Kasumi-1 (cell line): ENCODE measurements around the gene NHLRC2.
"Not testable (repeated sequence)": the region's sequence is repeated elsewhere in the genome, so short reads cannot be mapped to it uniquely, and the experiment has no call there.

Experiments used
- DNase-seq, 2 experiments: peaks; one replicate each; lab custom pipeline; 2025; lab: John Stamatoyannopoulos, UW

The NHLRC2 gene

DNA sequence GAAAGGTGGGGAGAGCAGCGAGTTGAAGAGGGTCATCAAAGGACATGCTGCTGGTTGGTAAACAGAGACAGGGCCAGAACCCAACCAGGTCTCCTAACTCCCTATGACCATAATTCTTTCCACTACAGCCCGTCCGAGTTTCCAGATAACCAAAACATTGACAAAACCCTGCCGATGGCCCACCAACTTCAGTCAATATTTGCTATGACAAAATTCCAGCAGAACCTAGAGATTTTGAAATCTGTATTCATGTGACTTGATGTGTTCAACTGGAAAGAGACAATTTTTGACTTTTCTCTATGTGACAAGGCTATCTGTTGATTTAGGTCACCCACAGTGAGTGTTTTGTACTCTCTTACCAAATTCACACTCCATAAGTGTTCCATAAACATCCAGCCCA, 86.7 kb downstream of the NHLRC2 start:
- DNase-seq: no peak

DNA sequence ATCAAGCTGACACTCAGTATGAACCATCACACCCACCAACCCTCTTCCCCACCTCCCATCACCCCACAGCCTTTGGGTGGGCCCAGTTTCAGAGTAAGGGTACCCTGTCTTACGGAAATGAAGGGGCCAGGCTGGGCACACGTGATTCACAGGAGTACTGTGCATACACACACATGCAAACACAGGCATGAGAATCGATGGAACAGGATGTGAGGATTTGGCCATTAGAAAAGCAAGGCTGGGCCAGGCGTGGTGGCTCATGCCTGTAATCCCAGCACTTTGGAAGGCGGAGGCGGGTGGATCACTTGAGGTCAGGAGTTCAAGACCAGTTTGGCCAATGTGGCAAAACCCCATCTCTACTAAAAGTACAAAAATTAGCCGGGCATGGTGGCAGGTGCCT, 88.7 kb downstream of the NHLRC2 start:
- DNase-seq: not testable (repeated sequence)

DNA sequence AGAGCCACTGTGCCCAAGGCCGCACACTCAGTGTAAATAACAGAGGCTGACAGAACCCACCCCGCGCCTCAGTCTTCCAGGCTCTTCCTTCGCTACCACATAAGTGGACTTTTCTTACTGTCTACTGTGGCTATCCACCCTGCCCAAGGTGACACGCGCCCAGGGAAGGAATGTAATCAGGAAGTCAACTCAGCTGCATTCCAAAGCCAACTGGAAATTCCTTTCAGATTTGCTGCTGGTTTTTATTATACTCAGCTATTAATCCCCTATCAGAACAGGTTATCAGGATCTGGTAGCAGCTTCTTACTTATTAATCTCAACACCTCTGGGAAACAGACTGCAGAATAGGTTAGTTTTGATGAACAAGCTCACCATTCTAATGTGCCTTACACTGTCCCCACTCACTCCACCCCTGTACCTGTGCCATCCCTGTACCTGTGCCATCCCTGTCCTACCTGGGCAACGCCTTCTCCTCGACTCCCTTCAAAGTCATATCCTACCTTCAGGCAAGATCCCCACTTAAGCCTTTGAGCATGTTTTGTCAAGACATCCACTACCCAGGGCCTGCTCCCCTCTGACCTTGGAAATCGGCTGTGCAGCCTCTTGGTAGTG, 90.7 kb downstream of the NHLRC2 start:
- no peak for DNase-seq

DNA sequence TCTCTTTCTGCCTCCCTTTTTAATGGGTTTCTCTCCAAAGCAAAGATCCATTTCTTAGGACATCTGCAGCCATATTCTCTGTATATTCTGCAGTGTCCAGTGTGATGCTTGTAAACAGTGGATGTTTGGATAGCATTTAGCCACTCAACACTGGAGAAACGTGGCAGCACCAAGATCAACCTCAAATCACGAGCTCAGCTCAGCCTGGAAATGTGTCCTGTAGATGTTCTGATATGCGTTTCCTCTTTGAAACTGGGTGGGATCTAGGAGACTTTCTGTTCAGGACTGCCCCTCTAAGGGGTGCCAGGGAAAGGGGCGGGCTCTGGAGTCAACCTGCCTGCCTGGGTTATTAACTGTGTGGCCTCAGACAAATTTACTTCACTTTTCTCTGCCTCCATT, 91.2 kb downstream of the NHLRC2 start:
- DNase-seq: no peak

DNA sequence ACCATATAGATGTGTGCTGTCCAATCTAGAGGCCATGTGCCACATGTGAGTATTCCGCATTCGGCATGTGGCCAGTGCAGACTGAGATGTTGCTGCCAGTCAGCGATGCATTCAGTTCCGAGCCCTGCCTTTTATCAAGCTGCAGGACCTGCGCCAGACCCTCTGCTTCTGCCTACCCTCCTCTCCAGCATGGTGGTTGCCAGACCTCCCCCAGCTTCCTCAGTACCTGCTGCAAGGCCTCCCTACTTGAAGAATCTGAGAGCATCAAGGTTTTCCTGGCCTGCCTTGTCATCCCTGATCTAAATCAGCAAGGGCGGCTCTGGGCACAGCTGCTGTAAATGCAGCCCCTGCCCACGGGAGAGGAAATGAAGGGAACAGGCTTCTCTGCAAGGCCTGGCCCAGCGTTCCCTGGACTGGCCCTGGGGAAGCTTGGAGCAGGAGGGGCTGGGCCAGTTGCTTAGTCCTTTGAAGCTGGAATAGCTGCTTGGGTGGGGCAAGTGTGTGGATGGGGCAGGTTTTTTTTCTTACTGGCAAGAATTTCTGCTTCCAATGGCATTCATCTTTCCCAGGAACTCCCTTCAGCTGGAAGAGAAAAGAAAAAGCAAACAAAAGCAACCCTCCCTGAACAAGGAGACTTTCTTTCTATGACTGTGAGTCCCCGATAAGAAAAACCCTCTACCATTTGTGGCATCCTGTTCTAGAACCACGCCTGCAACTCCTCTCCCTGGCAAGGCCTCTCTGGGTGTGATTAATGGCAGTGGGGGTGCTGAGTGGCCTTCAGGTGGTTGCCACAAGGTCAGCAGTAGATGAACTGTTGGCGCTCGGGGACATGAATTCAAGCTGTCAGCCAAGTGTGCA, 93.0 kb downstream of the NHLRC2 start:
- no peak for DNase-seq

DNA sequence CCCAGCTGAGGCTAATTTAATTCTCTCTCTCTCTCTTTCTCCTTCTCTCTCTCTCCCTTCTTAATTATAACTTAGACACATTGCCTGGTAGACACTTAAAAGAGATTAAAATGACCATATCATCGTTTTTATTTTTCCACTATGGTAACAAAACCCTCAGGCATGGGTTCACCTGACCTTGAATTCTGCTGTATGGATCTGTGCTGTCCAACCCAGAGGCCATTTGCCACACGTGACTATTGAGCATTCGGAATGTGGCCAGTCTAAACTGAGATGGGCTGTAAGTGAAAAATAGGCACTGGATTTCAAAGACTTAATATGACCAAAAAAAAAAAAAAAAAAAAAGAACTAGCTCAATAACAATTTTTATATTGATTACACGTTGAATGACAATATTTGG, 93.6 kb downstream of the NHLRC2 start:
- no peak for DNase-seq

DNA sequence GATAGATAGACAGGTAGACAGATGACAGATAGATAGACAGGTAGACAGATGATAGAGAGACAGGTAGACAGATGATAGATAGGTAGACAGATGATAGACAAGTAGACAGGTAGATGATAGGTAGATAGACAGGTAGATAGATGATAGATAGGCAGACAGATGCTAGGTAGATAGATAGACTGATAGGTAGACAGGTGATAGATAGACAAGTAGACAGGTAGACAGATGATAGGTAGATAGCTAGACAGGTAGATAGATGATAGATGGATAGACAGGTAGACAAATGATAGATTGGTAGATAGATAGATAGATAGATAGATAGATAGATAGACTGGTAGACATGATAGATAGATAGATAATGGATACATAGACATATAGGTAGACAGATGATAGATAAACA, 95.8 kb downstream of the NHLRC2 start:
- DNase-seq: no peak

DNA sequence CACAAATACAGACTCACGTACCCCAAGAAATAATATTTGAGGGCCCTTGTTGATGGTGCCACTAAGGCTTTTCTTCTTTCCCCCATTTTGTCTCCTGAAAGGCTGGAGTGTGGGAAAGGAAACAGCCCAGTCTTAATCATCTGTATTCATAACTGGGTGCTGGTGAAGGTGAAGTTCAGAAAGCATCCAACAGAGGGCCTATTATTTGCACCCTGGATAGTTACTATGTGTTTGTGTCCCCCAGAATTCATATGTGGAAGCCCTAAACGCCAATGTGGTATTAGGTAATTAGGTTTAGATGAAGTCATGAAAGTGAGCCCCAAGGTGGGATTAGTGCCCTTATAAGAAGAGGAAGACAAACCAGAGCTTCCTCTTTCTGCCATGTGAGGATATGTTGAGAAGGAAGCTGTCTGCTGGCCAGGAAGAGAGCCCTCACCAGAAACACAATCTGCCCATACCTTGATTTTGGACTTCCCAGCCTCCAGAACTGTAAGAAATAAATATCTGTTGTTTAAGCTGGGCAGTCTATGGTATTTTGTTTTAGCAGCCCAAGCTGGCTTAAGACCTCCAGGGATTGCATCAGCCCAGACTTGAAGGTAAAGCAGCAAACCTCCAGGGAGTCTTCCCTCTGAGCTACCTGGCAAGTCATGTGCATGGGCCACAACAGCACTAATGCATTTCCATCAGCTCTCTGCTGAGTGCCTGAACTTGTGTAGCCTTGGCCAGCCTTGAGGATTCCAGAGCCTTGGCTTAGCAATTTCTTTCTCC, 99.2 kb downstream of the NHLRC2 start:
- DNase-seq: peak; percentile 54 to 63

DNA sequence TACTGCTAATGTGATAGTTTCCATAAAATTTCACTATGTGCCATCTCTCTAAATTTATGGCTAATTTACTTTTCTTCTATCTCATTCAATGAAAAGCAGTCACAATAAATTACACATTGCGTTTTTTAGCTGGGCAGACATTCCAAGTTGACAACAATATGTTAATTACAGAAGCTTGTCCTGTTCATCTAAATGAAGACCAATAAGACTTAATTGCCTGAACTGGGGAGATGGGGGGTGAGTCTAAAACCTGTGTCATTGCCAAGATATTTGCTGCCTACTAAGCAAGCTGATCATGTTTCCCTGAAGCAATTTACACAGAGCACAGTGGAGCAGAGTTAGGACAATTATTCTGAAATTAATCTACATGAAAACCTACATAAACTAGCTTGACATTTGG, 99.9 kb downstream of the NHLRC2 start:
- DNase-seq: no peak

DNA sequence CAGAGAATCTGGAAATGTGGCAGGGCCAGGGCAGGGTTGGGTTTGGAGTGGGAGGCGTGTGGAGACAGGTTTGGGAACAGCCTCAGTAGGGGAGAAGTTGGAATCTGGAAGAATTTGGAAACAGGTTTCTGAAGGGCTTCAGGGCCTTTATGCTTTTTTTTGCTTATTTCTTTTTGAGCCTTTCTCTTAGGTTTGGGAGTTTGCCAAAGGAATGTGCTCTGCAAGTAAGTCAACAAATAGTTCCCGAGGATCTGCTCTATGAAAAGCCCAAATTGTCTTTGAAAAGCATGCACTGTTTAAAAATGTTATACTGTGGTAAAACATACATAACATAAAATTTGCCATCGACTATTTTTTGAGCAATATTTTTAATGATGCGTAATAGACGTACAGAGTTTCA, 102.6 kb downstream of the NHLRC2 start:
- DNase-seq: no peak

DNA sequence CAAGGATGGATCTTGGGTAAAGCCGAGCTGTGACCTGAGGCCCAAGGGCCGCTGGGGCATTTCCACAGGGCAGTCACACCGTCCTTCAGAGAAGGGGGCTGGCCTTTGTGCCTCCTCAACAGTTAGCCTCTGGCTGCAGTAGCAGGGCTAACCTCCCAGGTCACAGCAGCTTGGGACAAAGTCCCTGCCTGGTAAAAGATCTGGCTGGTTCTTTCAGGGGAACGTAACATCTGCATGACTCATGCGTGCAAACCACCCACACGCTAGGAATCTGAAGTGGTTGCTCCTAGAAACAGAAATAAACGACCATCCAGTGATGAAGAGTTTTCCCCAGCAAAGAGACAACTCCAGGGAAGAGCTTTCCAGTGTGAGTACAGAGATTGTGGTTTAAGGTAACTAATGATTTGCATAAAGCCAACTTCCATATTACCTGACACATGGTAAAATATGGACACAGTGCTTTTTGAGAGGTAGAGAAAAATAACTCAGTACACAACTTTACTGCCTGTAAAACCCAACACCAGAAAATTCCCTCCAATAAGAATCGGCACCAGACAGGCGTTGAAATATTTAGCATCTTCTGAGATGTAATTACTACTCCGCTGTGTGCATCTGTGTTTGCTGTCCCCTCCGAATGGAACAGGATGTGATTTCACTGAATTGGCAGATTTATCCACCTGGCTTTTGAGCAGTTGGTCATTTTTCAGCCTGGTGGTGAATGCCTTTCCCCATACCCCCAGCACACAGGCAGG, 104.3 kb downstream of the NHLRC2 start:
- DNase-seq: peak; percentile 30 to 34

DNA sequence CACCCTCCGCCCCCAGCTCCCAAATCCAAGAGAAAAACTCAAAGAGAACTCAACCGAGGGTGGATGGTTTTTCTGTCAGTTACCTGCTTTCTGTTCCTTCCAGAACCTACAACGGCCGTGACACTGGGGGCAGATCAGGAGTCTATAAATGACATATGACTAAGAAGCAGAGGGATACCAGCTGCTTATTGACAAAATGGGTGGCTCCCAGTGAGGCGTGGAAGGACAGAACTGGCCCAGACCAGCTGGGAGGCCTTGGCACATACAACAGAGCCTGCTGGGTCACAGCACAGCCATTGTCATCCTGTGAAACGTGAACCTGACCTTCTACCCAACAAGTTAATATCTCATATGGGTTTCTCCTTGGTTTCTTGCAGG, 104.9 kb downstream of the NHLRC2 start:
- no peak for DNase-seq

DNA sequence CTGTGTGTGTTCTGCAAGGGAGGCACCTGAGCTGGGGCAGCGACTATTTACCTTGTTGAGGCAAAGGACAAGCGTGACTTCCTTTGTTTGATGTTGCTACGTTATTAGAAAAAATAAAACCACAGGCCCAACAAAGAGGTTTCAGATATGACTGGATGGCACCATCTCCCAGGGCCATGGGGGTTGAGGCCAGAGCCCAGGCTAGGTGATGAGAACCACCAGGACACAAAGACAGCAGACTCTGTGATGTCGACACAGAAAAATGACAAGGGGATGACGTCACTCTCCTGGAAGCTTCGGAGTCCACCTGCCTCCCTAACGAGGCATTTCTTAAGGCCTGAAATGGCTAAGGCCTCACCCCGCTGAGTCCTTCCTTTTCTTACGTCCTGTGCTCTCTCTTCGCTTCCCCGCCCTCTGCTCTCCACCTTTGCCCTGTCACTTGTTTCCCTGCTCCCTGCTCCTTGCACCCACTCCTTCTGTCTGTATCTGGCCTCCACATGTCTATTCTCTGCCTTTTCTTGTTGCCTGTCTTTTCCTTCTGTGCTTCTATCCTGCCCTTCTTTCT, 106.2 kb downstream of the NHLRC2 start:
- DNase-seq: no peak

DNA sequence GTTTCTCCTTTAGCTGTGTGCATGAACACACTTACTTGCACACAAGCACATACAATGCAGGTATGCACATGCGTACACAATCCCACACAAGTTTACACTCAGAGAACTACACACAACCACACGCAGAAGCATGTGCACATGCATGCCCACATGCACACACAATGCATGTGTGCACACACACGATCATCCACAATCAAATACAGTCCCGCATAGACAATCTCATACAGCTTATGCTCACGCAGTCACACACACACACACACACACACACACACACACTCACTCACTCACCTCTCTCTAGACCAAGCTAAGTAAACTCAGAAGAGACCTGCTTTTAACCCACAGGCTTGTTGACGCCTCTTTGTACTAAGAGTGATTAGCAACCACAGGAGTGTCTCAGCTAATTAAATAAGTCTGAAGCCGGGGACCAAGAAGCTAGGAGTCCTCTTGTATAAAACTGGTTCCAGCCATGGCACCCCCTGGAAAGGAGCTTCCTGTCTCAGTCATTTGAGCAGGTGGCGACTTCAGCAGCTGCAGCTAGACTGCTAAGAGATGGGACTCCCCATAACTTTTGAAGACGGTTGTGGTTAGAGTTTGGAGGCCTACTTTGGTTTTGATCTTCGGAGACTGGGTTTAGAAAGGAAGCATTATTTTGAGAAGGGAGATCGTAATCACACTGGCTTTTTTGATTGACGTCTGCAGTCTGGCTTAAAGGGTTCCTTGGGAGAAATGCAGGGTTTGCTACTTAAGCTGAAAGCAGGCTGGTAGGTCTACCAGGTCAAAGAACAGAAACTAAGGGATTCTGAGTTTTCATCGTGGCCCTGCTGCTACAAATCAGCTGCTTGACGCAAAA, 106.9 kb downstream of the NHLRC2 start:
- DNase-seq: peak; percentile 96 to 97

DNA sequence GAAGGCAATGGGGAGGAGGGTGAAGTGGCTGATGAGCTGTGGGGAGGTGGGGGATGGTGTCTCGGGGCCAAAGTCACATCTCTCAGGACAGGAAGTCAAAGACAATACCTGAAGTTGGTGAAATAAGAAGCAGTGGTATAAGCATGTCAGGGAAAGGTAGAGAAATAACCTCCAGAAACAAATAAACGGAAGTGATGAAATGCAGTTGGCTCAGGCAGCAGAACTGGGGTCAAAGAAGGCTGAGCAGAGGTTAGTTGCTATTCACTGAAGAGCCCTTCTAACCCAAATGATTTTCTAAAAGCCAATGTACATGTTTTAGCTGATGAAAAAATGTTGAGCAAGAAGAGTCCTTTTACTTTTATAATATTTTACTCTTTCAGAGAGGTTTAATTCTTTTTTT, 110.6 kb downstream of the NHLRC2 start:
- peak in 1 of 2 experiments; percentile 14 for DNase-seq

DNA sequence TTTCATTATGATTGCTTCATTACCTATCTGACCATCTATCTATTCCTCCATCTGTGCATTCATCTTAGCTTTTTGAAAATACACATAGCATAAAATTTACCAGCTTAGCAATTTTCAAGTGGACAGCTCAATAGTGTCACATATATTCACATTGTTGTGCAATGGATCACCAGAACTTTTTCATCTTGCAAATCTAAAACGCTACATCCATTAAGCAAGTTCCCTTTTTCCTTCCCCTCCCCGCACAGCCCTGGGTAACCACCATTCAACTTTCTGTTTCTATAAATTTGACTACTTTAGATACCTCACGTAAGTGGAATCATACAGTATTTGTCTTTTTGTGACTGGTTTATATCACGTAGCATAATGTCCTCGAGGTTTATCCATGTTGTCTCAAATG, 111.2 kb downstream of the NHLRC2 start:
- DNase-seq: peak; percentile 82 to 85
